NCI-H1930 (cell line): ENCODE results near the gene PTH.

Experiments used
- DNase-seq, 2 experiments: peaks; one replicate each; lab custom pipeline; 2025; lab: John Stamatoyannopoulos, UW

Gene PTH

GRCh38 chr11:13495929-13496328, at the start of gene PTH:
Gene PTH (minus strand): TSS chr11:13495997. CDS start chr11:13492855, 3,142 bp downstream.
- DNase-seq, result no peak

GRCh38 chr11:13538044-13538443, 42.2 kb upstream of the PTH start:
- no peak for DNase-seq

DNA sequence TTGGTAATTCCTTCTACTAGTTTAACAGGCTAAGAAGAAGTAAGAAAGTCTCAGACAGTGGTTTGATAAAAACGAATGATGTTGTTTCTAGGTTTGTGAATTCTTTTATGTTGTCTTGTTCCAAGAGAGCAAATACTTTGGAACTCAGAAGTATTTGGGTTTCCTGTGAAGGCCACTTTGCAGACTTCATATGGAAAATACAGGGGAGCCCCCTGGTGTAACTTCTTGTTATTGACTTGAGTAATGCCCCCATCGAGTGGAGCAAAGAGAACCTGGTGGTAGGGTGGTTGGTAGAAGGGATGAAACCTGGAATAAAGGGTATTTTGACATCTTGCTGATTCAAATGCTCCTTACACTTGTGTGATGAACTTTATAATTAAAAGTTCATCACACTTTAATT, 40.0 kb upstream of the PTH start:
- no peak for DNase-seq

DNA sequence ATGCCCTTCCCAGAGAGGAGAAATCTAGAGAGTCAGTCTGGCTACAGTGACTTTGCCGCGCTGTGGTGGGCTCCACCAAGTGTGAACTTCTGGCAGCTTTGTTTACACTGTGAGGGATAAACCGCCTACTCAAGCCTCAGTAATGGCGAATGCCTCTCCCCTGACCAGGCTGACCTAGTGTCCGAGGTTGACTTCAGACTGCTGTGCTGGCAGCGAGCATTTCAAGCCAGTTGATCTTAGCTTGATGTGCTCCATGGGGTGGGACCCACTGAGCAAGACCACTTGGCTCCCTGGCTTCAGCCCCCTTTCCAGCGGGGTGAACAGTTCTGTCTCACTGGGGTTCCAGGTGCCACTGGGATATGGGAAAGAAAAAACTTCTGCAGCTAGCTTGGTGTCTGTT, 38.6 kb upstream of the PTH start:
- no peak for DNase-seq

- DNase-seq, result no peak
Observed at GRCh38 chr11:13525257-13525656, 29.5 kb upstream of the PTH start.

DNA sequence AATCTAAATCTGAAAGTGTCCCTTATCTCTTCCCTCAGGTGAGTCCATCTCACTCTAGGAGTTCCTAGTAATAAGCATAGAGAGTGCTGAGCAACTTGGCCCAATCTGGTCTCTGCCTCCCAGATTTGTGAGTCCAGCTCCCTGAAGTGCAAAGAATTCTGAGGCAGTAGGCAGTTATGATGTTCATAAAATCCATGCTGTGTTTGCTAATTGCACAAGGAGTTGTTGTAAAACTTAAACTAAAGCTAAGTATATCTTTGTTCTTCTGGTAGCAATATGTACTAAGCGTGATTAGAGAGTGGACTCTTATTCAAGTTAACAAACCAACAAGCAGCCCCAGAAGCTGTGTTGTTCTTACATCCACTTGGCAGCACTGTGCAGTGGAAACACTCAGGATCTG, 7.6 kb upstream of the PTH start:
- DNase-seq, result no peak

DNA sequence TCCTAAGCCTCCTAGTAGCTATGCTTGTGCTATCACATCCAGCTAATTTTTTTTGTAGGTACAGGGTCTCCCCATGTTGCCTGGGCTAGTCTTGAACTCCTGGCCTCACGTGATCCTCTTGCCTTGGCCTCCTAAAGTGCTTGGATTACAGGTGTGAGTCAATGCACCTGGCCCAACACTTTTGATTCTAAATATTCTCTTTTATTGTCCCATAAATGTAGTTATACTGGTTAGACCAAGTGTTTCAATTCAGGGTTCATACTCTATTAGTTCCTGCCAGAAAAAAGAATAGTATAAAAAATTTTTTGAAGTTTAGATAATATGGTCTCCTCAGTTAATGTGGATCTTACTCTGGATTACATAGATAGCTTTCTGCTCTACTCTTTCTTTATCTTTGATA, 6.7 kb upstream of the PTH start:
- DNase-seq, result no peak

GRCh38 chr11:13494051-13494450, 1.7 kb downstream of the PTH start:
- DNase-seq, result no peak

- DNase-seq, result peak; percentile 12 to 24
Observed at GRCh38 chr11:13487661-13488030, 8.2 kb downstream of the PTH start.

DNA sequence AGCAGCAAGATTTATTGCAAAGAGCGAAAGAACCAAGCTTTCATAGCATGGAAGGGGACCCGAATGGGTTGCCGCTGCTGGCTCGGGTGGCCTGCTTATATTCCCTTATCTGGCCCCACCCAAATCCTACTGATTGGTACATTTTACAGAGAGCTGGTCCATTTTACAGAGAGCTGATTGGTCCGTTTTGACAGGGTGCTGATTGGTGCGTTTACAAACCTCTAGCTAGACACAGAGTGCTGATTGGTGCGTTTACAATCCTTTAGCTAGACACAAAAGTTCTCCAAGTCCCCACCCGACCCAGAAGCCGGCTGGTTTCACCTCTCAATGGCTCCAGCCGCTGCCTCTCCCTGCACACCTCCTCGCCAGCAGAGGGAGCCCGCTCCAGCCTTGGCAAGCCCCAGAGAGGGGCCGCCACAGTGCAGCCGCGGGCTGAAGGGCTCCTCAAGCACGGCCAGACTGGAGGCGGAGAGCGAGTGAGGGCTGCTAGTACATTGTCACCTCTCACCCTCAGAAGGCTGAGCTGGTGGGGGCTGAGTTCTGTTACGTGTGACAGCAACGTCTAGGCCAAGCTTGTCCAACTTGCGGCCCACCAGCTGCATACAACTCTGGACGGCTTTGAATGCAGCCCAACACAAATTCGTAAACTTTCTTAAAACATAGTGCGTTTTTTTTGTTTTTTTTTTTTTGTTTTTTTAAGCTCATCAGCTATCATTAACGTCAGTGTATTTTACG, 8.7 kb downstream of the PTH start:
- peak; percentile 66 to 78 for DNase-seq

DNA sequence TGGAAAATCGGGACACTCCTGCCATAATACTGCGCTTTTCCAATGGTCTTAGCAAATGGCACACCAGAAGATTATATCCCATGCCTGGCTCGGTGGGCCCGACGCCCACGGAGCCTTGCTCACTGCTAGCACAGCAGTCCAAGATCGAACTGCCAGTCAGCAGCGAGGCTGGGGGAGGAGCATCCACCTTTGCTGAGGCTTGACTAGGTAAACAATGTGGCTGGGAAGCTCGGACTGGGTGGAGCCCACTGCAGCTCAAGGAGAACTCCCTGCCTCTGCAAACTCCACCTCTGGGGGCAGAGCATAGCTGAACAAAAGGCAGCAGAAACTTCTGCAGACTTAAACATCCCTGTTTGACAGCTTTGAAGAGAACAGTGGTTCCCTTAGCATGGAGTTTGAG, 15.6 kb downstream of the PTH start:
- DNase-seq, result no peak

DNA sequence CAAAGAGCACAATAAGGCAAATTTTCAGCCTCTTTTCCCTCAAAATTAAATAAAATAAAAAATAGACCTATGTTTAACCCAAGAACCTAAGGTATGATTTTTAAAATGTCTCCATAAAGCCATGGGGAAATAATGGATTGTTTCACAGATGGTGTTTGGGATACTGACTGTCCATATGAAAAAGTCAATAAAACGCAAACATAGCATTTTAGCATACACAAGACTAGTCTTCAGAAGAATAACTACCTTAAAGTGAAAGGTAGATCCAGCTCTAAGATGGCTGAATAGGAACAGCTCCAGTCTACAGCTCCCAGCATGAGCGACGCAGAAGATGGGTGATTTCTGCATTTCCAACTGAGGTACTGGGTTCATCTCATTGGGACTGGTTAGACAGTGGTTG, 16.1 kb downstream of the PTH start:
- DNase-seq, result no peak

DNA sequence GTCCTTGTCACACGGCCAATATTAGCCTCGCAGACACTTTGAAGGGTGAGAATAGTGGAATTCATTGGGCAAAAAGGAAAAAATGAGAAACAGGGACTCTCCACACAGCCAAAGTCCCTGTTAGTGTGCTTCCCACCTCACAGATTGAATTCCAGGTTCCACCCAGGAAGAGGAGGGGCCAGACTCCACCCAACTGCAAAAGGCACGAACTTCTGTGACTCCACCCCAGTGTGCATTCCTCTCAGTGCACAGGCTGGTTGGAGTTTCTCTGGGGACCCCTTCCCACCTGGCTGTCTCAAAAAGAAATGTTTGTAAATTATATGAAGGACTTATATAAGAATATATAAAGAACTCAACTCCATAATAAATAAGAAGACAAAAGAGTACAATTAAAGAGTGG, 20.7 kb downstream of the PTH start:
- DNase-seq, result no peak

GRCh38 chr11:13473013-13473722, 22.6 kb downstream of the PTH start:
- no peak for DNase-seq

- DNase-seq, result no peak
Observed at GRCh38 chr11:13468750-13469149, 27.0 kb downstream of the PTH start.

DNA sequence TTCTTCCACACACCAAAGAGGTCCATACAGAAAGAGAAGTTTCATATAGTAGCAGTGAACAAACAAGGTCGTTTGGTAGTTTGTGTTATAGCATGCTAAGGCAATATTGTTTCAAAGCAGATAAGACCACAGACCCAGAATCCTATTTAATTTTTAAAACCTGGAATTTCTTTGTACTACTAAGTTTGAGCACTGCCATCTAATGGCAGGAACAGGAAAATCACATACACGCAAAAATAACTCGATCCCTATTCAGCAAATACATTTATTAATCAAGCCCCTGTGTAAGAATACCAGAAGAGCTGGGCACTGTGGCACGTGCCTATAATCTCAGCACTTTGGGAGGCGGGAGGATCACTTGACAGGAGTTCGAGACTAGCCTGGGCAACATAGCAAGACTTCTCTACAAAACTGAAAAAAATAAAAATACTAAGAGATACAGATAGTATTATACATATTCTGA, 29.9 kb downstream of the PTH start:
- DNase-seq, result no peak

DNA sequence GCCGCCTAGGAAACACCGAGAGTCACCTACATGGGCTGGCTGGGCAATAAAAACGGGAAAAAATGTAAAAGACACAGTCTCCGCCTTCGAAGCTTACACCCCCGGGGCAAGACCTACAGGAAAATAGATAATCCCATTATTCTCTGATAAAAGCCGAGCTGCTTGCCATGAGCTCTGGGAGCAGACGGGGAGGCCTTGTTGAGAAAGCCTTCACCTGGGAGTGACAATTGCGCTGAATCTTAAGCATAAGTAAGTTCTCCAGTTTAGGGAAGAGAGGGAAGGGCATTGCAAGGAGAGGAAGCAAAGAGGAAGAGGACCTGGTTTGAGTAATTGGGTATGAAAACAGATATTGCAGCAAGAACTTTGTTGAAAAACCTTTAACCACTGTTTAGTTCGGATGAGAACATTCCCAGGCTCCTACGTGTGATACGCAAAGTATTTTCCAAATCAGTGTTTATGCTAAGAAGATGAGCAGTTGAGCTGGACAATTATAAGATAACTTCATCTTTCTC, 32.0 kb downstream of the PTH start:
- DNase-seq, result no peak

DNA sequence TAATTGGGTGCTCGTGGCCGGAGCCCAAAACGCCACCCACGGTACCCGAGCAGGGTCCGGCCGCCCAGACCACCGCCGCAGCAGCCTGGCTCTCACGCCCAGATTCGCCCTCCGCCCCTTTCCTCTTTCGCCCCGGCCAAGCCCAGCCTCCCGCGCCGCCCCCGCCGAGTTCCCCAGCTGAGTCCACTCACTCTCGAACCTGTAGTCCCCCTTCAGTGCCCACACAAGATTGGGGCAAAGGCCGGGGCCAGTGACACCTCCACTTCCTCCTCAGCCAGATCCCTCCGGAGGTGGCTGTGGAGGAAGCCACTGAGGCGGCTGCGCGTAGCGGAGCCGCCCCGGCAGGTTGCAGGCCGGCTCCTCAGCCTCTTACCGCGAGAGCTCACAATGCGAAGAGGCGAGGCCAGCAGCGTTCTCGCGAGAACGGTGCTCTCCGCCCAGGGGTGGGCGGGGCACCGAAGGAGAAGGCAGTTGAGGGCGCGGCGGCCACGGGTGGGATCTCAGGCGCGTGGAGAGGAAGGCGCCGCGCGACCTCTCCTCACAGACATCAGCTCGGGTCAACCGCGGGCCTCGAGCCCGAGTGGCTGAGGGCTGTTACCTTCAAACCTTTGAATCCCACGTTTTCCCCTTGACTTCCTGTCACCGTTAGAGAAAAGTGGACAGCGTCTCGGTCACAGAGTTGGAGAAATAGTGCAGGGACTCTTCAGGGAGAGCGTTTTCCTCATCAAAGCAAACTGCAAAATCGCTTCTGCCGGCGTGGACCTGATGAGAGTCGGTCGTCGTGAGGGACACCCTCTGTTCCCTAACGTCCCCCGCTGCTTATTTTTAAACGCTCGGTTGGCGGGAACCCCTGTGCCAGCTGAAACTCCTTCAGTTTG, 32.7 kb downstream of the PTH start, which contains the start of gene BTBD10:
Gene BTBD10 (minus strand): TSS at position 322 of the 878 bp plus-strand sequence. CDS start 18,098 bp downstream, outside the sequence.
- peak; percentile 95 to 96 for DNase-seq

- peak; percentile 65 to 71 for DNase-seq
Observed at GRCh38 chr11:13462311-13462900, 33.4 kb downstream of the PTH start.

DNA sequence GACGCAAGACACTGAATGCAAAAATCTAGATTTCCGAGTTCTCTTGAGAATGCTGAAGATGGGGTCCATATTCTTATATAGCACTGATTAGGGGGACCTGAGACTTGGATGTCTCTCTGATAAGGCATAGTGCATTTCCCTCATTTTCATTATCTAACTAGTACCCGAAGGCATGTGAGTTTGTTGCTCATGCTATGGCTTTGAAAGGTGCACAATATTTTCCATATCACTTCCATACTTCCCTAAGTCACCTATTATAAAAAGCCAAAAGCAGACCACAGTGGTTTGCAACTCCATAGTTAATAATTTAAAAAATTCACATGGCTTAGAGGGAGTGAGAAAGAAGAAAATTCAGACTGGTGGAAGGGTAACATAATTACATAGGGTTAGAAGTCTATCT, 34.5 kb downstream of the PTH start:
- no peak for DNase-seq

- DNase-seq, result no peak
Observed at GRCh38 chr11:13450832-13451397, 44.9 kb downstream of the PTH start.

DNA sequence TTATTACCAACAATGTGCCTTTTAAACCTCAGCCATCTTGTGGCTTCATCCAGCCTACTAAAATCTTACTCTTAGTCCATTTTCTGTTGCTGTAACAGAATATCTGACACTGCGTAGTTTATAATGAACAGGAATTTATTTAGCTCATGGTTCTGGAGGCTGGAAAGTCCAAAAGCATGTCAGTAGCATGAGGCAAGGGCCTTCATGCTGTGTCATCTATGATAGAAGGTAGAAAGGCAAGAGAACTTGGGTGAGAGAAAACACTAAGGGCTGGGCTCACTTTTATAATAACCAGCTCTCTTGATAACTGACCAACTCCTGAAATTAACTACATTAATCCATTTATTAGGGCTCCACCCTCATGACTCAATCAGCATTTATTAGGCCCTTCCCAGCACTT, 46.3 kb downstream of the PTH start:
- DNase-seq, result no peak
